CD4-positive, alpha-beta memory T cell (primary cell): Measurements from ENCODE around the gene ZNF41. TPM values are rescaled to one million over a fixed set of nuclear protein-coding genes. Genes with fewer than 3 reads are reported as not detected.

Experiments used
- CTCF ChIA-PET: fragments of 350-600 bp; sonication (Branson Sonifier 250); formaldehyde crosslinking; loops from one replicate; lab custom pipeline; 2021; ENCODE audit warnings: inconsistent platforms; ENCODE audit not compliant: partially characterized antibody; lab: Charles Lee
- POLR2A ChIA-PET: fragments of 350-600 bp; sonication (Branson Sonifier 250); formaldehyde crosslinking; loops from one replicate; lab custom pipeline; 2021; ENCODE audit not compliant: partially characterized antibody; lab: Charles Lee
- DNase-seq, 5 donors: peaks; one replicate each; pipeline versions ENCODE4 v3.0.0 to v3.0.0-alpha.2; 2020 to 2022; ENCODE audit warnings: mixed read lengths in 1 of 5
- H3K27ac ChIP-seq: one replicate; pipeline ENCODE4 v1.7.0; 2013; ENCODE audit warnings: low read depth, low read length
- H3K27me3 ChIP-seq: 2 replicates; pipeline ENCODE4 v1.7.0; 2013; ENCODE audit warnings: mild to moderate bottlenecking, low read length, moderate library complexity; ENCODE audit not compliant: insufficient read depth
- H3K36me3 ChIP-seq: 2 replicates; pipeline ENCODE4 v1.7.0; 2013; ENCODE audit warnings: mild to moderate bottlenecking, low read length, moderate library complexity; ENCODE audit not compliant: insufficient read depth
- H3K4me1 ChIP-seq: 2 replicates; pipeline ENCODE4 v1.7.0; 2013; ENCODE audit warnings: mild to moderate bottlenecking, low read length, moderate library complexity; ENCODE audit not compliant: insufficient read depth
- H3K4me3 ChIP-seq, 2 donors: one replicate each; pipeline ENCODE4 v1.7.0; 2013; ENCODE audit warnings: low read length in 2 of 2, mild to moderate bottlenecking in 1 of 2
- H3K9me3 ChIP-seq, 2 donors: one replicate each; pipeline ENCODE4 v1.7.0; 2013; ENCODE audit warnings: low read length in 2 of 2, control low read depth in 1 of 2; ENCODE audit not compliant: control insufficient read depth in 1 of 2
- H3K27ac Mint-ChIP-seq, 7 donors: one replicate each; pipeline ENCODE4 v1.8.0; 2020 to 2021; ENCODE audit warnings: mixed read lengths in 7 of 7, mild to moderate bottlenecking in 6 of 7, inconsistent platforms in 3 of 7, moderate library complexity in 3 of 7
- H3K27me3 Mint-ChIP-seq, 2 donors: one replicate each; pipeline ENCODE4 v1.8.0; 2020 to 2021; ENCODE audit warnings: mixed read lengths in 2 of 2
- H3K36me3 Mint-ChIP-seq, 2 donors: one replicate each; pipeline ENCODE4 v1.8.0; 2020 to 2021; ENCODE audit warnings: mixed read lengths in 2 of 2, inconsistent platforms in 1 of 2, mild to moderate bottlenecking in 1 of 2
- H3K4me1 Mint-ChIP-seq, 4 donors: one replicate each; pipeline ENCODE4 v1.8.0; 2020 to 2021; ENCODE audit warnings: mixed read lengths in 4 of 4, mild to moderate bottlenecking in 1 of 4
- H3K4me3 Mint-ChIP-seq, 8 donors: one replicate each; pipeline ENCODE4 v1.8.0; 2020 to 2021; ENCODE audit warnings: mixed read lengths in 8 of 8, mild to moderate bottlenecking in 7 of 8, moderate library complexity in 6 of 8, inconsistent platforms in 3 of 8
- H3K9me3 Mint-ChIP-seq, 8 donors: one replicate each; pipeline ENCODE4 v1.8.0; 2020 to 2021; ENCODE audit warnings: mixed read lengths in 8 of 8, mild to moderate bottlenecking in 5 of 8, inconsistent platforms in 3 of 8, moderate library complexity in 1 of 8
- intact Hi-C: fragments of 100-400 bp; cut with micrococcal nuclease; formaldehyde crosslinking; loops from one replicate; pipeline ENCODE4 v1.15.1; 2023
- polyA plus RNA-seq, 2 donors: library from polyadenylated mRNA; unstranded; fragments of 300-500 nt; fragmentation: Illumina TruSeq; gene quantifications; one replicate each; pipeline ENCODE4 v1.2.3, GENCODE V29; 2021
- total RNA-seq, 2 experiments: library from RNA; stranded (reverse); gene quantifications; one replicate each; pipeline ENCODE4 v1.2.3, GENCODE V29; 2021

Gene ZNF41
- total and polyA plus RNA-seq, 4 experiments from 2014 or later = 4.7 to 16.1 (median 12.4) TPM

- no peak for DNase-seq
- POLR2A ChIA-PET = no interaction called here
- Mint-ChIP-seq H3K27me3 (no peaks in the 10 kb centered on the region), H3K36me3 (peaks cover 23 to 33% of the 10 kb centered on the region in 2 donors), H3K9me3 (peaks cover 0 to 58% (median 46%) of the 10 kb centered on the region in 8 donors), H3K4me1 (no peaks in the 10 kb centered on the region), H3K27ac (no peak overlapping the region), H3K4me3 (no peak overlapping the region)
- H3K4me1 ChIP-seq = no peaks in the 10 kb centered on the region
- no peaks in the 10 kb centered on the region for H3K27me3 ChIP-seq
- intact Hi-C loops = no loop called here
- CTCF ChIA-PET = no interaction called here
- no peak overlapping the region for H3K4me3 ChIP-seq
- H3K9me3 ChIP-seq = peaks cover 0 to 14% of the 10 kb centered on the region in 2 donors
- H3K36me3 ChIP-seq = no peaks in the 10 kb centered on the region
- H3K27ac ChIP-seq = no peak overlapping the region
Observed at GRCh38 chrX:47413179-47413594, 69.8 kb downstream of the ZNF41 start.

Other genes starting within 250 kb of the ZNF41 start
- under 1 TPM; 0.87 to 1.00 TPM for gene ZNF157, start 112.6 kb downstream of the ZNF41 start, total RNA-seq
- under 1 TPM; 0.22 to 0.97 TPM for gene ZNF157, start 112.6 kb downstream of the ZNF41 start, polyA plus RNA-seq
- gene ARAF, start 78.0 kb upstream of the ZNF41 start, total RNA-seq = 100 to 1,000 TPM; 107 to 111 TPM
- 10 to 100 TPM; 49.7 to 97.2 TPM for gene ARAF, start 78.0 kb upstream of the ZNF41 start, polyA plus RNA-seq
- 100 to 1,000 TPM; 147 to 156 TPM for gene TIMP1, start 99.2 kb upstream of the ZNF41 start, total RNA-seq
- gene TIMP1, start 99.2 kb upstream of the ZNF41 start, polyA plus RNA-seq = 100 to 1,000 TPM; 320 to 339 TPM
- 1 to 10 TPM in 1 of 2 experiments, under 1 TPM in 1; 0.90 to 1.4 TPM for gene SYN1, start 136.6 kb upstream of the ZNF41 start, total RNA-seq
- 1 to 10 TPM in 1 of 2 donors, under 1 TPM in 1; 0.49 to 1.6 TPM for gene SYN1, start 136.6 kb upstream of the ZNF41 start, polyA plus RNA-seq
- gene CFP, start 146.7 kb upstream of the ZNF41 start, total RNA-seq = 10 to 100 TPM; 28.4 to 29.0 TPM
- gene CFP, start 146.7 kb upstream of the ZNF41 start, polyA plus RNA-seq = 10 to 100 TPM; 13.5 to 16.4 TPM
- gene ELK1, start 167.3 kb upstream of the ZNF41 start, total RNA-seq = 10 to 100 TPM; 36.4 to 38.3 TPM
- 10 to 100 TPM; 21.9 to 22.7 TPM for gene ELK1, start 167.3 kb upstream of the ZNF41 start, polyA plus RNA-seq
- 100 to 1,000 TPM; 172 to 188 TPM for gene UXT, start 176.0 kb upstream of the ZNF41 start, total RNA-seq
- 100 to 1,000 TPM; 275 to 315 TPM for gene UXT, start 176.0 kb upstream of the ZNF41 start, polyA plus RNA-seq